Stimulated activated CD4-positive, alpha-beta T cell treated with anti-CD3 and anti-CD28 coated beads, Interleukin-12 subunit alpha, Interleukin-12 subunit beta, amount 100 ng/mL, for 48 hours (primary cell): Measurements from ENCODE around the gene SATB1.
"Not testable (repeated sequence)": the region's sequence is repeated elsewhere in the genome, so short reads cannot be mapped to it uniquely, and the experiment has no call there.

Experiments used
- DNase-seq, 3 donors: peaks; one replicate each; pipeline ENCODE4 v3.0.0-alpha.2; 2020; ENCODE audit warnings: low read depth in 2 of 3, low spot score in 1 of 3

The SATB1 gene

DNA sequence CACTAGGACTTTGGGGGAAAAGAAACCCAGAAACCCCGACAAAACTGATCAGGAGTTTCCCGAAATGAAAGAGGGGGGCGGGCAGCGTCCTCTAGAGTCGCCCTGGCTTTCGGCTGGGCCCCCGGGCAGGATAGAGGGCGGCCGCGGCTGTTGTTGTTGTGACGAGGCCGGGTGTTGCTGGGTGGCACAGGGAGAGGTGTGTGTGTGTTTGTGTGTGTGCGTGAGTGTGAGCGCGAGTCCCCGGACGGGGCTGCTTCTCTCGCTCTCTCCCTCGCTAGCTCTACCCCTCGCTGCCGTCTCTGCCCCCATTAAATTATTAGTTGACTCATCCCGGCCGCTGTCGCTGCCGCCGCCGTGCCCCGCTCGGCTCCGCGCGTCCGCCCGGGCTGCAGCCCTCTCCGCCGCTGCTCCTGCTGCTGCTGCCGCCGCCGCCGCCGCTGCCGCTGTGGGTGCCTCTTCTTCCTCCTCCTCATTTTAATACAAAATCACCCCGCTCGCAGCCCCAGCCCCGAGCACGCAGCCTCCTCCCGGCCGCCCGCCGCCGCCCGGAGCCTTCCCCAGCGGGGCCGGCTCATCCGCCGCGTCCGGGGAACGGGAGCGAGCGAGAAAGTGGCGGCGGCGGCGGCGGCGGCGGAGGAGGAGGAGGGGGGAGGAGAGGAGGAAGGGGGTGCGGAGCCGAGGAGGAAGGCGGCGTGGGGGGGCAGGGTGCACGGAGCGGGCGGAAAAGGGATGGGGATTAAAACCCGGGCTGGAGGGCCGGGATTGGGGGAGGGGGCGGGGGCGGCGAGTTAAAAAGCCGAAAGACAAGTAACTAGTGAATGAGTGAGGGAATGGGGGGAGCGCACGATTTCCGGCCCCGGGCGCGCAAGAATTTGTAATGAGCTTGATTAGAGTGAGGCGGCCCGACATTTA lies at the start of gene SATB1:
Gene SATB1, minus strand, starts transcription at position 611 of the 912 bp plus-strand sequence. CDS start 4,372 bp downstream, outside the sequence.
- peak in 2 of 3 donors; percentile 41 to 50 for DNase-seq

DNA sequence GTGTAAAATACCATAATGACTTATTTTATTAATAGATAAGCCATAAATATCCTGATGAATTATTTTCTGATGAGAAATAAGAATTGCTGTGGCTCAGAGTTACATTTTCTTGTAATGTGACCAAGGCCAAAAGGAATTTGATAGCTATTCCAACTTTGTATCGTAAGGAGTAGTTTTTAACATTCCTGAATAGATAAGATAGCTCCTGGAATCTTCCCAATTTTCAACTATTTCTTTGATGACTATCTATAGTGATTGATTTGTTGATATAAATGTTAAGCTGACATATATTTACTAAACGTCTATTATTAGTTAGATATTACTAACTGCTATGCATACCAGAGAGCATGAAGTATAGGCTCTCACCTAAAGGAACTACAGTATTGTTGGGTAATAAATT lies 49.1 kb upstream of the SATB1 start:
- DNase-seq = no peak

DNA sequence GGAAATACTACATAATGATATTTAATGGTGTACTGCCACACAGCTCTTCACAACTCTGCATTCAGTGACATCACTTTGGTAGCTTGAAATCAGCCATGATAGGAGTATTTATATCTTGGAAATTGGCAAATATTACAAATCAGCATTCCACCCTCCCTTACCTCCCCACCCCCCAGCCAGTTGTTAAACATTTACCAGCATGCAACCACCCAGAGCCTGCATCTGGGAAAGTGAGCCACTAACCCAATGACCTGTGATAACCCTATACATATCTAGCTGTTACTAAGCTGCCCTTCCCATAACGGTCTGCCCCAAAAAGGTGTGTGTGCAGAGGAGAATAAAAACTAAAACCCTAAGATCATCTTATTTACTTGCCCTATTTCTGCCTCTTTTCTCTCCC lies 44.6 kb upstream of the SATB1 start:
- no peak for DNase-seq

GRCh38 chr3:18466136-18466535 lies 41.0 kb upstream of the SATB1 start:
- no peak for DNase-seq

DNA sequence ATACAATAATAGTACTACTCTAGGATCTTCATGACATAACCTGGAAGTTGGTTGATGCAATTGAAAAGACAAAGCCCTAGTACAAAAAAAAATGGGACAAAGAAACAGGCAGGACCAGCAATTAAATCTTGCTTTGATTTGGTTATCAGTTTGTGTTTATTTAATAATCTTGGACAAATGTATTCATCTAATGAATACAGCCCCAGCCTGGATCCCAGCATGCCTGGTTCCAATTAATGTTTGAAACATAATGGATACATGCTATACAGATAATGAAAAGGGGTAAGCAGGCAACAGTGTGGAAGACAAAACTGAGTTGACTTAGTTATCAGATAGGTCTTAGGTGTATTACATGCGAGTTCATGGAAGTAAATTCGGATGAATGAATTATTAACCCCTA lies 29.6 kb upstream of the SATB1 start:
- DNase-seq = no peak

GRCh38 chr3:18449618-18450017 lies 24.5 kb upstream of the SATB1 start:
- DNase-seq = not testable (repeated sequence)

DNA sequence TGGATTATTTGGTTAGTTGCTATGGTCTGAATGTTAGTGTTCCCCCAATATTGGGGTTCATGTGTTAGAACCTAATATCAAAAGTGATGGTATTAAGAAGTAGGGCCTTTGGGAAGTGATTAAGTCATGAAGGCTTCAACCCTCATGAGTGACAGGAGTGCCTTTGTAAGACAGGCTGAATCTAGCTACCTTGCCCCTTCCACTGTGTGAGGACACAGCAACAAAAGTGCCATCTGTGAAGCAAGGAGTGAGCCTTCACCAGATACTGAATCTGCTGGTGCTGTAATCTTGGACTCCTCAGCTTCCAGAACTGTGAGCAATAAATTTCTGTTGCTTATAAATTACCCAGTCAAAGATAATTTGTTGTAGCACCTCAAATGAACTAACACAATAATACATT lies 22.6 kb upstream of the SATB1 start:
- no peak for DNase-seq

DNA sequence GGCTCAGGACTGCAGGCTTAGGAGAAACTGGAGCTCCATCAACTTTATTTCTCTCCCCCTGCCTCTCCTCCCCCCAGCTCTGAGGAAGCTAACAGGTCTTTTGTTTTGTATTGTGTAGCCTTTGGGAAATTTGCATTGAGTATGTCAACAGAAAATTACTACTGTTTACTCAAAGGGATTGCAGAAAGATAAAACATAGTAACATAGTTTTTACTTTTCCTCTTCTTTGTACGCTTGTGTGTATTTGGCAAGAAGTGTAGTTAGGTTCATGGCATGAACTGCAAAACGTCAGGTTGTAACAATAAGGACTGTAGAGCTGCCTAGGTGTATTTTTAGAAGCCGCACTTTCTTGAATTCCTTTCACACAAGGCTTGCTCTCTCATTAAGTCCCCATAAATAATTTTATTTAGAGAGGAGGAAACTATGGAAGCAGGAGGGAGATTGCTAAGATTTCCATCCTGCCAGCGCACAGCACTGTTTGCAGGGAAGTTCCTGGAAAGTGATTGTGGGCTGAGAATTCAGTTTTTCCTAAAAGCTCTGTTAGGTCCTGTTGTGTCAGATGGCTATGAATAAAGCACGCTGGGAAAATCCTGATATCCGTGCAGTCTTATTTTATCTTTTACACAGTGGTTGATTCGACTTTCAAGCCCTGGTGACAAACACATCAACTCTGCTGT lies 21.1 kb upstream of the SATB1 start:
- no peak for DNase-seq

DNA sequence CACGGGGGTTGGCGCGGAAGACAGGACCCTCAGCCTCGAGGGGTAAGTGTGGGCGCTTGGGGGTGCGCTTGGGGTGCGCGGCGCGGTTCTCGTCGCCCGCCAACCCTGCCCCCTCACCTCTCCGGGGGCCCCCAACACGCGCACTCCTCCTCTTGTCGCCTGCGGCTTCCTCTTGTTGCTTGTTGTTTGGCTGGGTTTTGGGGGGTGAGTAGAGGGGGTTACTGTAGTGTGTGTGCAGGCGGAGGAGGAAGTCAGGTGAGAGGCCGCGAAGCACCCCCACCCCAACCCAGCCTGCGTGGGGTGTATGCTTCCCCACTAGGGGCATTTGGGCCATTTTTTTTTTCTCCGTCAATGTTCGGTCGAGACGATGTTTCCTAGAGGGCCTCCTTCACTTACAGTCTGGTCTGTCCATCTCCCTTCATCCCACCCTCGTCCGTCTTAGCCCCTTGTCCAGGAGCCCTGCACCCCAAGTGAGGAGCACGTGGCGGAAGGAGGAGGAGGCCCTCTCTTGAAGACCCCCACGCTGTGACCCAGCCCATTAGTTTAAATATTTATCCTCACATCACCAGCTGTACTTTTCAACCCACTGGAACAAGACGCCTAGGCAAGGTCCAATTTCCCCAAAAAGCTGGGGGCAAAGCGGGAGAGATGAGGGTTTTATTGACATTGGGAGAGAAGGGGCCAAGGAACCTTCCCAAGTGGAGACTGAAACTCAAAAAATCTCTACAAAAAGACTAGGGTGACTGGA lies 20.4 kb upstream of the SATB1 start:
- peak; percentile 43 to 64 (median 63) for DNase-seq

- peak; percentile 57 to 73 (median 66) for DNase-seq
These were observed 19.7 kb upstream of the SATB1 start for GRCh38 chr3:18444595-18445400.

DNA sequence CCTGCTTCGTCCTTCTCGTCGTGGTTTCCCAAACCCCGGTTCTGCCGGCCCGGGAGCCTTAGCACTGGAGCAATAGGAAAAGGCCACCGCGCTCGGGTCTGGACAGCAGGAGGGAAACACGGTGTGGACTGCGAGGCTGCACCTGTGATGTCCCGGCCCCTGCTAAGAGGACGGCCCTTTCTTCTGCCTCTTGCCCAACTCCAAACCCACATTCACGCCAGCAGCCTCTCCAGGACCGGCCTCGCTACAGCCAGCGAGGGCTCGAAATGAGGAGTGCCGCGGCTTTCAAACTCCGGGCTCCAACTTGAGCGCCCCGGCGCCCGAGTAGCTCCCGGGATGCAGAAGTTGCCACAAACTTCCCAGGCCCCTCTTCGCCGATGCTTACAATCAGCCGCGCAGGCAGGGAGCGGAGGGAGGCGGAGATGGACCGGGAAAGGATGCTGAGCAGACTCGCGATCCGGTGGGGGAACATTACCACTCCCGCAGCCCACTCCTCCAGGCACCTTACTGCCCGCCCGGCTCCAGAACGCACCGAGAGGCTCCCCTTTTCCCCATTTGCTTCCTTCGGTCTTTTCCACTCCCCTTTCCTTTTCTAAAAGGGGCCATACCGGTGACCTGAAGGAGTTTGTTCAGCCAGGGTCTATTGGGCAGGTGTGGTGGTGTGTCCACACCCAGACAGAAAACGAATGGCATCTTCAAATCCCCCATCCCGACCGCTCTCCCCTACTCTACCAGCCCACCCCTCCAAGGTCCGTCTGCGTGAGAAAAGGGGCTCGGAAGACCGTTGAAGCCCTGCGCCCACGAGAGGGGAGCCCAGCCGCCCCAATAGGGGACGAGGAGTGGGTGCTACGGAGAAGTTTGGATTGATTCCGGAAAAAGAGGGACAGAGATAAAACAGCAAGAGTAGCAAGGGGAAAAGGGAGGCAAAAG lies 18.8 kb upstream of the SATB1 start:
- DNase-seq = peak in 1 of 3 donors; percentile 30

DNA sequence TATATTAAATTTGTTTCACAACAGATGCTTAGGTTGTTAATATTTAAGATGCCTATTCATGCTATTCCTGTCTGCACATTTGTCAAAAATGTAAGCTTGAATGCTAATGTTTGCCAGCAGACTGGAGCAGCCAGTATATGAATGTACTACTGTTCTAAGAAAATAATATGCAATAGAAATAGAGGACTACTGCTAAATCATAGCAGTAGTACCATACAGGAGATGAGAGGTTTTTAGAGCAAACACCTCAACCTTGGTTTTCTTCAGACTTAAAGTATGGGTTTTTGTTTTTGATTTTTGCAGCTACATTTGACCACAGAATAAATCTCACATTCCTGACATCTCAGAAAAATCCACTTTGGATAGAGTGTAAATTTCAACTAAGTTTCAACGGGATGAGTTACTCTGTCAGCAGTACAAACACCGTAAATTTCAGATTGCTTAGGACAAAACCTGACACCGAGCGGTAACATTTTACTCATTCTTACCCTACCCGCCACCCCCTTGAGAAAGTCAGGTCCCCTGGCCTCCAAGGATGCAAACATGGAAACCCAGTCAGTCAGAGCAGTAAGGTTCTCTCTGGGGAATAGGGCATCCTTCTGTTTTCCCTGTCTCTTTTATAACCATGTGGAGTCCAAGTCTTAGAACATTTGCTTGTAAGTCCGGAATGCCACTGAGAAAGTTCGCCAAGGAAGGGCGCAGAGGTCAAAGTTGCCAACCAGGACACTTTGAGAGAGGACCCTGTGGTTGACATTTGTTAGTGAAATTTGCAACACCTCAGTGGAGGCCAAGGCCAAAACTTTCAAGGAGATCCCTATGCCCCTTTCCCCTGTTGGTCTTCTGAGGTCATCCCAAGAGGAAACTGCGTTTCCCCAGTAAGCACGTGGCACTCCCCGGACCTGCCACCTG lies 17.9 kb upstream of the SATB1 start:
- no peak for DNase-seq

DNA sequence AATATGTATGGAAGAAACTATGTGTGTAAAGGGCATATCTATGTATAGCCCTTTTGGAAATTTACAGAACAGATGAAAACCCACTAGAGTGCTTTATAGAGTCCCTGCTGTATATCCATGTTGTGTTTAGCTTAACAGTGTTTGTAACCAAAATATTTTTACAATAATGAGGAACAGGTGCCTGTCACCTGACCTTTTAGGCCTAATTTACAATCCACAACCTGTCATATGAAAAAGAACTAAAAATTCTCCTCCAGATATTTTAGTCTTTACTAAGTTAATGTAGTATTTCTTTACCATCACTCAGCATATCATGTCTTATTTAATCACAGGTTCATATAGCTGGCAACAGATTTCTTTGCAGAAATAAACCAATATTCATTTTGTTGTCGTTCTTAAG lies 16.4 kb upstream of the SATB1 start:
- DNase-seq = no peak

DNA sequence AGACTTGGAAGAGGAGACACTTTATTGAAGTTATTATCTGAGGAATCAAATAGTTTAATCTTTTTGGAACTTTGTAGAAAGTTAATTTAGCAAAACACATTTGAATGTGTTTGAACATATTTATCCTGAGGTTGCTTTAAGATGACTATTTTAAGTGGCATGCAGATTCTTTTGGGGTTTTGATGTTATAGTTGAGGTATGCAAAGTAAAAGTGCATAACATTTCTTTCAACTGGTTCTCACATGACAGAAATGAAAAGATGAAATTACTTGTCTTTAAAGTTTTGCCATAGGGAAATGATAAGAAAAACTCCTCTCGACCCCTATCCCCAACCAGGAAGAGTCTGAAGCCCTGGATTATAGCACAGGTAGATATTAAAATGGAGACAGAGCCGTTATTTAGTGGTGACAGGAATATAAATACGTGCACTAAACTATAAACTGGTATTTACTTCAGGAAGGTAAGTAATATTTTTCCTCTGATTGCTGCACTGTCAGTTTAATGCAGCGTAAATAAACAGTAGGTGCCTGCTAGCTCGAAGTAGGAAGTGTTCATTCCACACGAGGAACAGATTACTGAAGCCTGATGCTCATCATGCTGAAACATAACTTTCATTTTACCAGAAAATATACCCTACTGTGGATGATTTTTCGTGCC lies 15.1 kb upstream of the SATB1 start:
- no peak for DNase-seq

GRCh38 chr3:18439281-18439680 lies 14.1 kb upstream of the SATB1 start:
- no peak for DNase-seq

DNA sequence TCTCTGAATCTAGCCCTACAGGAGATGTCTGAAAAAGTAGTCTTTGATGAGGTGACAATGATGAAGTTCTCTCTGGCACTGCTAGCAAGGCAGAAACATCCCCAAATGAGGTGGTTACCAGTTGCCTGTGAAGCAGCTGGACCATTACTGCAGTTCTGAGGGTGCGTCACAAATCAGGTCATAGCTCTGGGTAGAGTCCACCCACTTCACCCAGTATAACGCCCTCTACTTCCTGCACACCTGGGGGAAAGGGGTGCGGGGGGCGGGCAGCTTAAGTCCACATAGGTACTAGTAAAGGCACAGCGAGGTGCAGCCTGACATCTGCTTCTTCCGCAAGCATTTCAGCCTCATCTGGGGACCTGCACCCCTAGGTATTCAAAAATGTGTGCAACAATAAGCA lies 13.4 kb upstream of the SATB1 start:
- DNase-seq = peak; percentile 18 to 56 (median 50)

DNA sequence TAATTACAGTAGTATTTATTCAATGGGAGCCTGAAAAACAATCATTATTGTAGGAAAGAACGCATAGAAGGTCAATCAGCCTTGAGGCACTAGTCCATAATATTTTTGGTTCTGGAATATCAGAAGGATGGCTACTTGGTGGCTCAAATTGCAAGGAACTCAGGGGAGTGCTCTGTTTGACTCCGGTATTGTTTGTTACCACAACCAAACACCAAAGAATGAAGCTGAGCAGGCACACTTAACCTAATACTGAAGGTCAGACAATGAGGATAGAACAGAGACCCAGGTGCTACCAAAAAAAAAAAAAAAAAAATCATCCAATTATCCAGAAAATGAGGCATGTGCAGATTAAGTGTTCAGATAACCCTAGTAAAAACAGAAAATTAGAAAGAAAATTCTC lies 11.1 kb upstream of the SATB1 start:
- DNase-seq = no peak

DNA sequence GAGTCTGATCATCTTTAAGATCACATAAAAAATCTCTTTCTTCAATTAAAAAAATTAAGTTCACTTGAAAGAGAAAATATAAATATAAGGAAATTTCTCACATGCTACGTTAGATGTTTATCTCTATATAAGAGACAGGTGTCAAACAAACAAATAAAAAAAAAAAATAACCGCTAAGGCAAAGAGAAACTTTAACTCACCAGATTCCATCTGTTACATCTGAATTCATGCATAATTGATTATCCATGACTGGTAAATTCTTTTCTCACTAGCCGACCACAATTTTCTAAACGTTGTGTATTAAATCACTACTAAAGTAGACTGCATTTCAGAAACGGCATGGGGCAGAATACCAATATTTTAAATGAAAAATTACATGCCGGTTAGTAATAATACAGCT lies 9.6 kb upstream of the SATB1 start:
- DNase-seq = no peak
